ENCODE results near the gene GHRH.

DNA sequence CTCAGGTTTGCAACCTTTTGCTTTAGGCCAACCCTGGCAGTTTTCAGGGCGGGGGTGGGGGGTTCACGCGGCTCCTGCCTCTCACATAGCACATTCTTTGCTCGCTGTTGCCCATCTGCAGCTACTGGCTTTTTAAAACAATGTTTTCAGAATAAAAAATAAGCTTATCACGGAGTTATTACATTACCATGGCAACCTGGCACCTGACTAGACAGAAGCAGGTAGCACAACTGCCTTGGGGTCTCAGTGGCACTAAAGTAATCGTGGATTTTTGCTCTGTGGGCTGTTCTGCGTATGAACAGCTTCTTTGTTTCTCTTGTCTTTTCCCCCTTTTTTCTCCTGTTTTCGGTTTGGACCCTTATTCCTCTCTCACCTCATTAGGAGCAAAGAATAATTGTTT is 18.8 kb upstream of the GHRH start:
- TF ChIP-seq, protein P1, sequence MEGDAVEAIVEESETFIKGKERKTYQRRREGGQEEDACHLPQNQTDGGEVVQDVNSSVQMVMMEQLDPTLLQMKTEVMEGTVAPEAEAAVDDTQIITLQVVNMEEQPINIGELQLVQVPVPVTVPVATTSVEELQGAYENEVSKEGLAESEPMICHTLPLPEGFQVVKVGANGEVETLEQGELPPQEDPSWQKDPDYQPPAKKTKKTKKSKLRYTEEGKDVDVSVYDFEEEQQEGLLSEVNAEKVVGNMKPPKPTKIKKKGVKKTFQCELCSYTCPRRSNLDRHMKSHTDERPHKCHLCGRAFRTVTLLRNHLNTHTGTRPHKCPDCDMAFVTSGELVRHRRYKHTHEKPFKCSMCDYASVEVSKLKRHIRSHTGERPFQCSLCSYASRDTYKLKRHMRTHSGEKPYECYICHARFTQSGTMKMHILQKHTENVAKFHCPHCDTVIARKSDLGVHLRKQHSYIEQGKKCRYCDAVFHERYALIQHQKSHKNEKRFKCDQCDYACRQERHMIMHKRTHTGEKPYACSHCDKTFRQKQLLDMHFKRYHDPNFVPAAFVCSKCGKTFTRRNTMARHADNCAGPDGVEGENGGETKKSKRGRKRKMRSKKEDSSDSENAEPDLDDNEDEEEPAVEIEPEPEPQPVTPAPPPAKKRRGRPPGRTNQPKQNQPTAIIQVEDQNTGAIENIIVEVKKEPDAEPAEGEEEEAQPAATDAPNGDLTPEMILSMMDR (IDR thresholded peaks at IDR 0.05): no peak
- TF ChIP-seq POLR2A (IDR thresholded peaks at IDR 0.05): no peak
